Osteocyte (in vitro differentiated cells): ENCODE data around the gene EPHB2. TPM values are rescaled to one million over a fixed set of nuclear protein-coding genes. Genes with fewer than 3 reads are reported as not detected.
"Not testable (repeated sequence)": the region's sequence is repeated elsewhere in the genome, so short reads cannot be mapped to it uniquely, and the experiment has no call there.

ENCODE experiments used
- DNase-seq: peaks from one replicate; pipeline ENCODE4 v3.0.0; 2021; ENCODE audit warnings: mixed read lengths; ENCODE audit not compliant: unreplicated experiment; ENCODE audit errors: extremely low spot score
- H3K27ac Mint-ChIP-seq: one replicate; pipeline ENCODE4 v1.8.0; 2021; ENCODE audit warnings: mild to moderate bottlenecking, mixed read lengths; ENCODE audit not compliant: unreplicated experiment
- H3K27me3 Mint-ChIP-seq: one replicate; pipeline ENCODE4 v1.8.0; 2021; ENCODE audit warnings: mixed read lengths; ENCODE audit not compliant: unreplicated experiment
- H3K36me3 Mint-ChIP-seq: one replicate; pipeline ENCODE4 v1.8.0; 2021; ENCODE audit warnings: mixed read lengths; ENCODE audit not compliant: unreplicated experiment
- H3K4me1 Mint-ChIP-seq: one replicate; pipeline ENCODE4 v1.8.0; 2021; ENCODE audit warnings: mixed read lengths; ENCODE audit not compliant: unreplicated experiment
- H3K4me3 Mint-ChIP-seq: one replicate; pipeline ENCODE4 v1.8.0; 2021; ENCODE audit warnings: mild to moderate bottlenecking, moderate library complexity, mixed read lengths; ENCODE audit not compliant: unreplicated experiment
- H3K9me3 Mint-ChIP-seq: one replicate; pipeline ENCODE4 v1.8.0; 2021; ENCODE audit warnings: mixed read lengths; ENCODE audit not compliant: unreplicated experiment
- total RNA-seq: library from RNA; stranded (reverse); gene quantifications from 2 replicates; pipeline ENCODE4 v1.2.1, GENCODE V29; 2021
- TF ChIP-seq, protein P1 (sequence below): fragments of 200-600 bp; sonication (generic); IDR thresholded peaks from 2 replicates; pipeline ENCODE4 v1.5.0; 2021; ENCODE audit warnings: antibody characterized with exemption, mild to moderate bottlenecking, moderate library complexity

EPHB2 gene
- total RNA-seq, 1 donor from 2014 or later = 32.5 TPM

DNA sequence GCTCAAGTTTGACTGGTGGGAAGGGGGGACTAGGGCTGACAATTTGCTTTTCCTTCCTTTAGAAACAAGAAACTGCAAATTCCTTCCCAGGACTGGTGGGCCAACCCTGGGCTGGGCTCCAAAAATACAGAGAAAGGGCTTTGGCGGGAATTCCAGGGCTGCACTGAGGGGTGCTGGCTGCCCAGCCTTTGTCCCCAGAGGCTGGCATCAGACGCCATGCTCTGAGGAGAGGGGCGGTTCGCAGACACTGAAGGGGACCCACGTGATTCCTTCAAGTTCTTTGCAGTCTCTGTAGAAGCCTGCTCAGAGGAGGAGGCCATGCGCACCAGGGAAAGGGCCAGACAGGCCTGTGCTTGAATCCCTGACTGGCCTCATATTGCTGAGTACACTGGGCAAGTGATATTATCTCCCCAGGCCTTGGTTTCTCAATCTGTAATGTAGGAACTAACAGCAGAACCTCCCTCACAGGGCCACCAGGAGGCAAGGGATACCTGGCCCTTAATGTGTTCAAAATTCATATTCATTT is 119.5 kb downstream of the EPHB2 start:
- DNase-seq = no peak
- no peaks in the 10 kb centered on the region for H3K27me3 Mint-ChIP-seq
- TF ChIP-seq, protein P1, sequence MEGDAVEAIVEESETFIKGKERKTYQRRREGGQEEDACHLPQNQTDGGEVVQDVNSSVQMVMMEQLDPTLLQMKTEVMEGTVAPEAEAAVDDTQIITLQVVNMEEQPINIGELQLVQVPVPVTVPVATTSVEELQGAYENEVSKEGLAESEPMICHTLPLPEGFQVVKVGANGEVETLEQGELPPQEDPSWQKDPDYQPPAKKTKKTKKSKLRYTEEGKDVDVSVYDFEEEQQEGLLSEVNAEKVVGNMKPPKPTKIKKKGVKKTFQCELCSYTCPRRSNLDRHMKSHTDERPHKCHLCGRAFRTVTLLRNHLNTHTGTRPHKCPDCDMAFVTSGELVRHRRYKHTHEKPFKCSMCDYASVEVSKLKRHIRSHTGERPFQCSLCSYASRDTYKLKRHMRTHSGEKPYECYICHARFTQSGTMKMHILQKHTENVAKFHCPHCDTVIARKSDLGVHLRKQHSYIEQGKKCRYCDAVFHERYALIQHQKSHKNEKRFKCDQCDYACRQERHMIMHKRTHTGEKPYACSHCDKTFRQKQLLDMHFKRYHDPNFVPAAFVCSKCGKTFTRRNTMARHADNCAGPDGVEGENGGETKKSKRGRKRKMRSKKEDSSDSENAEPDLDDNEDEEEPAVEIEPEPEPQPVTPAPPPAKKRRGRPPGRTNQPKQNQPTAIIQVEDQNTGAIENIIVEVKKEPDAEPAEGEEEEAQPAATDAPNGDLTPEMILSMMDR = no peak
- no peaks in the 10 kb centered on the region for H3K9me3 Mint-ChIP-seq
- H3K36me3 Mint-ChIP-seq = no peaks in the 10 kb centered on the region
- peaks cover 35% of the 10 kb centered on the region for H3K4me1 Mint-ChIP-seq
- no peak overlapping the region for H3K4me3 Mint-ChIP-seq
- H3K27ac Mint-ChIP-seq = peak overlapping the region; percentile 38

DNA sequence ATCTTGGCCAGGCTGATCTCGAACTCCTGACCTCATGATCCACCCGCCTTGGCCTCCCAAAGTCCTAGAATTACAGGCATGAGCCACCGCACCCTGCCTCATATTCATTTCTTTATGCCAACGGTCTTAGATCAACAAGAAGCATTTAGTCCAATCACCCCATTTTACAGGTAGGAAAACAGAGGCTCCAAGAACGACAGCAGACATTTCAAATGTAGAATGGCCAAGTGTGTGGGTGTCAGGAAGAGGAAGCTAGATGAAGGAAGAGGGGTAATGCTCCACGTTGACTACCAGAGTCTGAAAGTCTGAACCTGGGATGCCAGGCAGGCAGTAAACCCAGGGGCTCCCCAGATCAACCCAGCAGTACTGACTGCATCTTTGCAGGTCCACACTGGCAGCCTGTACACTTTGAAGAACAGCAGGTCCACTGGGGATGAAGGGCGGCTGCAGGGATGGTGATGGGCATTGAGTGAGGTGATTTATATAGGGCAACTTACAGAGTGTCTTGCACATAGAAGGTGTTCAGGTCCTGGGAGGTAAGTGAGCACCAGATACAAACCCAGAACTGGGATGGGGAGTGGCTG is 120.2 kb downstream of the EPHB2 start:
- H3K4me1 Mint-ChIP-seq = peaks cover 32% of the 10 kb centered on the region
- TF ChIP-seq, protein P1 = no peak
- H3K36me3 Mint-ChIP-seq = no peaks in the 10 kb centered on the region
- no peak for DNase-seq
- H3K27me3 Mint-ChIP-seq = no peaks in the 10 kb centered on the region
- H3K9me3 Mint-ChIP-seq = no peaks in the 10 kb centered on the region
- H3K4me3 Mint-ChIP-seq = no peak overlapping the region
- H3K27ac Mint-ChIP-seq = no peak overlapping the region

DNA sequence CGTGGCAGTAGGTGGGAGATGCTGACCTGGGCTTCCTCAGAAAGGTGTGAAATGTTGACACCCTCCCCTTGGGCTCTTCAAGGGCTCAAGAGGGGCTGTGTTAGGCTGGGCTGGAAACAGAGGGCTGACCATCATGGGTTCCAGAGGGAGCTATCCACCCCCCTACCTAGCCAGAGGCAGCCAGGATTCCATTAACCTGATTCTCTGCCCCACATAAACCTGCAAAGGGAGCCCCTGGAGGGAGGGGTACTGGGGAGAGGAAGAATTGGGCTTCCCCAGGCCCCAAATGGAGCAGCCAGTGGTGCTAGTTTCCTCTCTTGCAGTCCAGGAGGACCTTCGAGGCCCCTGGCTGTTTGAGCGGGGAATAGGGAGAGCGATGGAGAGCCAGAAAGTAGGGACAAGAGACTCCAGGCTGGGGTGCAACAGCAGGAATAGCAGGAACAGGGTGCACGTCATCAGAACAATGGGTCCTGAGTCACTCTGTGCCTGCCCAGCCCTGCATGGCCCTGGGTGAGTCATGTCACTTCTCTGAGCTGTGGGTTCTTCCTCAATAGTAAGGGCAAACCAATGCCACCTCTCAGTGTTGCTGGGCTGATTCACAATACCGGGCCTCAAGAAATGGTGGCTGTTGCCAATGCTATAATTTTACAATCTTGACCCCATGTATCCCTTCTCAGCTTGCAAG is 121.2 kb downstream of the EPHB2 start:
- H3K4me1 Mint-ChIP-seq = peaks cover 31% of the 10 kb centered on the region
- no peaks in the 10 kb centered on the region for H3K36me3 Mint-ChIP-seq
- H3K4me3 Mint-ChIP-seq = no peak overlapping the region
- no peak for DNase-seq
- no peaks in the 10 kb centered on the region for H3K27me3 Mint-ChIP-seq
- H3K27ac Mint-ChIP-seq = no peak overlapping the region
- TF ChIP-seq, protein P1 = no peak
- H3K9me3 Mint-ChIP-seq = no peaks in the 10 kb centered on the region

DNA sequence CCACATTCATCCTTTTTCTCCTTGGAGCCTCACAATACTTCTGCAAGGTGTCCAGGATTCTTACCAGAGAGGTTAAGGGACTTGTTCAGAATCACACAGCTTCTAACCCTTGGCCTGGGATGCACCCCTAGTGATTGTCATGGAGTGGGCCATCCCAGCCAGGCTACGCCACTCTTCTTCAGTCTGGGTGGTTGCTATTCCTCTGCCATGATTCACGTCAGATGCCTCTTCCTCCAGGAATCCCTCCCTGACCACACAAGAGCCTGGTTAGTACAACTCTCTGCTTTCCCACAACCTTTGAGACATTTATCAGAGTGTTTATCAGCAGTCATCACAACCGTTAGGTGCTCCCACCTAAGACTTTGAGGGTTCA is 121.8 kb downstream of the EPHB2 start:
- Mint-ChIP-seq H3K36me3 (no peaks in the 10 kb centered on the region), H3K27me3 (no peaks in the 10 kb centered on the region), H3K4me3 (no peak overlapping the region), H3K4me1 (peaks cover 31% of the 10 kb centered on the region), H3K27ac (no peak overlapping the region), H3K9me3 (no peaks in the 10 kb centered on the region)
- TF ChIP-seq, protein P1 = no peak
- DNase-seq = no peak

DNA sequence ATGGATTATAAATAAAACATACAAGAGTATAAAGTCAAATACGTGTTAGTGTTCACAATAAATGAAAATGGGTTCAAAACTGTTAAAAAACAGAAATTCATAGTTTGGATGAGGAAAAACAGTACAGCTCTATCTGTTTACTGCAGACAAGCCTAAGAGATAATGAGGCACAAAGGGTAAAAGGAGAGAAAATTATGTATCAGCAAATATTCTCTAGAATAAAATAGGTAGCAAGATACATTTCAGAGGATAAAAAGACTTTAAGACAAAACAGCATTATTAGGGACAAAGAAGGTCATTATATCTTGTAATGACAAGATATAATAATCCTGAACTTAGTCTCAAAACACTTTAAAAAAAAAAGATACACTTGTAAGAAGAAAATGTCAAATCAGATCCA is 123.1 kb downstream of the EPHB2 start:
- Mint-ChIP-seq H3K36me3 (no peaks in the 10 kb centered on the region), H3K27me3 (no peaks in the 10 kb centered on the region), H3K27ac (no peak overlapping the region), H3K9me3 (no peaks in the 10 kb centered on the region), H3K4me3 (no peak overlapping the region), H3K4me1 (peaks cover 33% of the 10 kb centered on the region)
- TF ChIP-seq, protein P1 = no peak
- no peak for DNase-seq

DNA sequence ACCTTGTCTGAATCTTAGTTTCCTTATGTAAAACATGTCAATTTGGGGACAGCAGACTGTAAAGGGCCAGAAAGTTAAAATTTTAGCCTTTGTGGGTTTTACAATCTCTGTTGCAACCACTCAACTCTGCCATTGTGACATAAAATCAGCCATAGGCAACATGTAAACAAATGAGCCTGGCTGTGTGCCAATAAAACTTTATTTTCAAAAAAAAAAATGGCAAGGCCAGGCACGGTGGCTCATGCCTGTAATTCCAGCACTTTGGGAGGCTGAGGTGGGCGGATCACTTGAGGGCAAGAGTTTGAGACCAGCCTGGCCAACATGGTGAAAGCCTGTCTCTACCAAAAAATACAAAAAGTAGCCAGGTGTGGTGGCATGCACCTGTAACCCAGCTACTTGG is 123.8 kb downstream of the EPHB2 start:
- not testable (repeated sequence) for H3K9me3 Mint-ChIP-seq, H3K36me3 Mint-ChIP-seq, H3K27me3 Mint-ChIP-seq, H3K4me3 Mint-ChIP-seq, DNase-seq, H3K27ac Mint-ChIP-seq
- H3K4me1 Mint-ChIP-seq = peaks cover 29% of the 10 kb centered on the region
